ENCODE results near the gene PDIK1L. TPM values are rescaled to one million over a fixed set of nuclear protein-coding genes. Genes with fewer than 3 reads are reported as not detected.

The PDIK1L gene
- total and polyA plus RNA-seq, 2 of the 8 experiments (the other 6 are each of a cell fraction or from before 2014, with no cell fraction given), result 0.95 to 4.5 TPM

DNA sequence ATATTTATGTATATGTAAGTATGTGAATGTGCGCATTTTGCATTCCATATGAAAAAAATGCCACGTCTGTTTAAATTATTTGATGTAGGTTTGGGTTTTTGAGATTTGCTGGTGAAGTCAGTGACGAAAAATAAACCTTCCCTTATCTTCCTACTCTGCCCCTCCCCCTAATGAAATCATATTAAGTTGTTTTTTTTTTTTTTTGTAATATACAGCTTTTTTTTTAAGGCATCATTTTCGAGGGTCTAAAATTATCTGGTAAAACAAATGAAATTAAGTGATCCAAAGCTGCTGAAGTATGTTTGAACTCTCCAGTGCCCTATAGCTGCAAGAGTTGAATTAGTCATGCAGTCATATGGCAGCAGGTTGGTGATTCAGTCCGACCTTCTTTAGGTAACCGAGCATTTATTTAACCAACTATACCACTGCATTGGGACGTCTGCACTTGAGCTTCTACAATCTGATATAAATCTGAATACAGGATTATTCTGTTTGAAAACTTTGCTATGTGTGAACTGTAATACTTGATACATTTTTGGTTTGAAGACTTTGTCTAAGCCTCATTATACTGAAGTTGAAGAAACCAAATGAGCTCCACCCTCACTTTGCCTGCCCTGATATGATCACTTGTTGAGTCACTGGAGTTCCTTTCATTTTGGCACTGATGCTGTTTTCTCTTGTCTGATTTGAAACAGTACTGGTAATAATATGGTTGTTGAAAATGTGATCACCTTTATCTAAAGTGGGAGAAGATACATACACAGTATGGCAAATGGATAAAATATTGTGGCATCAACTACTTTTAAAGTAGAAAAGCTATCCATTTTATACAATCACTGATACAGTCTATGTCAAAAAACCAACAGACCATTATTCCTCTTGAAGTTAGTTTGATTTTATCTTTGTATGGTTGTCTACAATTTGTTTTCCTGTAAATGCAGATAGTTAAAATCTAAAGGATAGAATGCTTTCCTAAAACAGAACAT is 11.7 kb downstream of the PDIK1L start:
- no peak overlapping the region for H2AFZ ChIP-seq (ENCODE audit: low read length)
- no peak overlapping the region for H2BK120ac ChIP-seq (replicated peaks; ENCODE audit: low read depth, low read length)
- CTCF ChIA-PET (ENCODE audit: partially characterized antibody), result interaction anchor here (0.7 to 1.9 kb wide), 6 partner anchors 10 to 142 kb away, joined by 3 to 7 read pairs (median 4); partner anchors contain the start of gene CATSPER4
- no peak overlapping the region for H3K4me2 ChIP-seq (ENCODE audit: insufficient read depth in 1 of 2, low read depth in 2 of 2, low read length in 2 of 2)
- H3K14ac ChIP-seq (ENCODE audit: insufficient read length), result no peak overlapping the region
- no peaks in the 10 kb centered on the region for H3K23me2 ChIP-seq (ENCODE audit: low read depth, low read length)
- POLR2A ChIA-PET (ENCODE audit: partially characterized antibody), result interaction anchor here (0.6 to 1.9 kb wide), 4 partner anchors 9 to 745 kb away, joined by 3 to 4 read pairs (median 4); partner anchors contain the start of gene PDIK1L
- H3K9ac ChIP-seq (replicated peaks in 1 of 4; ENCODE audit: extremely low read depth in 1 of 4, low read depth in 3 of 4, low read length in 3 of 4), result no peak overlapping the region
- no peaks in the 10 kb centered on the region for H3K9me3 ChIP-seq (ENCODE audit: insufficient read depth in 2 of 2, low read depth in 1 of 2, low read length in 1 of 2)
- no peak overlapping the region for H2AK5ac ChIP-seq (ENCODE audit: low read depth, low read length)
- DNase-seq (ENCODE audit: low read depth in 1 of 2, low spot score in 2 of 2) (no peak), FAIRE-seq (no peak)
- H3K36me3 ChIP-seq (ENCODE audit: control insufficient read depth in 2 of 4, insufficient read depth in 4 of 4, low read length in 3 of 4), result peaks cover 0 to 18% (median 0%) of the 10 kb centered on the region in 4 experiments; a peak in 2 of 8 replicates
- TF ChIP-seq RAD21 (IDR thresholded peaks at IDR 0.05 in 1 of 2, conservative IDR thresholded peaks at IDR 0.05 in 1 of 2; ENCODE audit: low read depth in 2 of 2, low read length in 2 of 2) (no peak), SRF (IDR thresholded peaks at IDR 0.05; ENCODE audit: low read depth, low read length) (no peak)
- H3K79me2 ChIP-seq (ENCODE audit: control insufficient read depth in 1 of 2, insufficient read depth in 2 of 2, low read length in 2 of 2), result no peaks in the 10 kb centered on the region
- no peaks in the 10 kb centered on the region for H3K79me1 ChIP-seq (ENCODE audit: low read depth, low read length)
- H3K4ac ChIP-seq (replicated peaks; ENCODE audit: insufficient read length, low read depth, low read length), result no peak overlapping the region
- no peak overlapping the region for H2BK12ac ChIP-seq (ENCODE audit: low read depth, low read length)
- H4K91ac ChIP-seq (replicated peaks; ENCODE audit: insufficient read length, low read length), result no peak overlapping the region
- no peak overlapping the region for H4K5ac ChIP-seq (ENCODE audit: insufficient read length, low read depth, low read length)
- no peak overlapping the region for H2BK15ac ChIP-seq (ENCODE audit: low read length)
- 87% methylated on average over 7 of the region's 7 CpGs; no CpG with 5 or more reads in 1 of the 2 experiments for WGBS, 2 experiments (ENCODE audit: extremely low coverage in 1 of 2, insufficient coverage in 1 of 2, insufficient read length in 1 of 2, insufficient replicate concordance in 2 of 2, low coverage in 1 of 2, low lambda C conversion rate in 2 of 2, missing lambda C conversion rate in 1 of 2)
- H2BK20ac ChIP-seq (ENCODE audit: low read length), result no peak overlapping the region
- H3K18ac ChIP-seq (ENCODE audit: extremely low read depth, low read length), result no peak overlapping the region
- no peaks in the 10 kb centered on the region for H3K4me1 ChIP-seq (replicated peaks in 1 of 4; ENCODE audit: control insufficient read depth in 3 of 4, insufficient read depth in 4 of 4, low read length in 3 of 4)
- H2BK5ac ChIP-seq (ENCODE audit: low read depth, low read length), result no peak overlapping the region
- H3K56ac ChIP-seq (replicated peaks; ENCODE audit: insufficient read length, low read depth, low read length), result no peak overlapping the region
- no peak overlapping the region for H4K8ac ChIP-seq (ENCODE audit: extremely low read depth, insufficient read depth, low read length)
- no peak overlapping the region for H3K27ac ChIP-seq (ENCODE audit: low read depth, low read length)
- H3K23ac ChIP-seq (ENCODE audit: insufficient read length), result no peak overlapping the region
- no peak overlapping the region for H3K4me3 ChIP-seq (ENCODE audit: extremely low read depth in 1 of 4, insufficient read depth in 2 of 4, low read depth in 3 of 4, low read length in 4 of 4)
- no peaks in the 10 kb centered on the region for H3K27me3 ChIP-seq (replicated peaks in 1 of 4; ENCODE audit: control insufficient read depth in 3 of 4, extremely low read depth in 1 of 4, insufficient read depth in 3 of 4, low read length in 3 of 4)
- H4K20me1 ChIP-seq (replicated peaks in 1 of 2; ENCODE audit: control insufficient read depth in 1 of 2, insufficient read depth in 2 of 2, low read length in 2 of 2), result peaks cover 0 to 2% of the 10 kb centered on the region in 2 experiments
